ENCODE results near the gene PTGES2. TPM values are rescaled to one million over a fixed set of nuclear protein-coding genes. Genes with fewer than 3 reads are reported as not detected.

Gene PTGES2
- total RNA-seq, 1 experiment from 2014 or later, result 76.8 TPM

DNA sequence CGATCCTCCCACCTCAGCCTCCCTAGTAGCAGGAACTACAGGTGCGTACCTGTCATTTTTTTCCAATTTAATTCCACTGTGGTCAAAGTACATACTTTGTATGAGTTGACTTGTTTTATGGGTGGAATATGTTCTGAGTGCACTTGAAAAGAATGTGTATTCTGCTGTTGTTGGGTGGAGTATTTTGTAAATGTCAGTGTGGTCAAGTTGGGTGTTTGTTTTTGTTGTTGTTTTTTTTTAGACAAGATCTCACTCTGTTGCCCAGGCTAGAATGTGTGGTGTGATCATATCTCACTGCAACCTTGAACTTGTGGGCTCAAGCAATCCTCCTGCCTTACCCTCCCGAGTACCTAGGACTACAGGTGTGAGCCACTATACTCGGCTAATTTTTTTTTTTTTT is 41.6 kb downstream of the PTGES2 start:
- CTCF ChIA-PET, result no interaction called here
- H3K4me3 ChIP-seq (ENCODE audit: low read depth in 2 of 2, low read length in 2 of 2), result no peak overlapping the region
- H3K27ac ChIP-seq (ENCODE audit: low read length), result no peak overlapping the region
- no peak for DNase-seq (ENCODE audit: low read depth, low spot score)
- in situ Hi-C loops (cut with HindIII; ENCODE audit: low pct_unique_long_range_greater_than_20kb, low sequenced_read_pairs) (loop anchor here (25.0 kb wide), 1 partner anchor 149 kb away; the partner anchor contains the start of genes DPM2 and PIP5KL1), intact Hi-C loops (cut with micrococcal nuclease; ENCODE audit: unreplicated experiment) (no loop called here)
- TF ChIP-seq, protein P1, sequence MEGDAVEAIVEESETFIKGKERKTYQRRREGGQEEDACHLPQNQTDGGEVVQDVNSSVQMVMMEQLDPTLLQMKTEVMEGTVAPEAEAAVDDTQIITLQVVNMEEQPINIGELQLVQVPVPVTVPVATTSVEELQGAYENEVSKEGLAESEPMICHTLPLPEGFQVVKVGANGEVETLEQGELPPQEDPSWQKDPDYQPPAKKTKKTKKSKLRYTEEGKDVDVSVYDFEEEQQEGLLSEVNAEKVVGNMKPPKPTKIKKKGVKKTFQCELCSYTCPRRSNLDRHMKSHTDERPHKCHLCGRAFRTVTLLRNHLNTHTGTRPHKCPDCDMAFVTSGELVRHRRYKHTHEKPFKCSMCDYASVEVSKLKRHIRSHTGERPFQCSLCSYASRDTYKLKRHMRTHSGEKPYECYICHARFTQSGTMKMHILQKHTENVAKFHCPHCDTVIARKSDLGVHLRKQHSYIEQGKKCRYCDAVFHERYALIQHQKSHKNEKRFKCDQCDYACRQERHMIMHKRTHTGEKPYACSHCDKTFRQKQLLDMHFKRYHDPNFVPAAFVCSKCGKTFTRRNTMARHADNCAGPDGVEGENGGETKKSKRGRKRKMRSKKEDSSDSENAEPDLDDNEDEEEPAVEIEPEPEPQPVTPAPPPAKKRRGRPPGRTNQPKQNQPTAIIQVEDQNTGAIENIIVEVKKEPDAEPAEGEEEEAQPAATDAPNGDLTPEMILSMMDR (IDR thresholded peaks at IDR 0.05), result no peak
- TF ChIP-seq POLR2AphosphoS5 (IDR thresholded peaks at IDR 0.05; ENCODE audit: low read depth, low read length), result no peak
- H3K36me3 ChIP-seq (ENCODE audit: control insufficient read depth, insufficient read depth, low read length), result no peaks in the 10 kb centered on the region
- BruUV-seq (replicated peaks), result no TSS peak
- ATAC-seq, result no peak
- H3K27me3 ChIP-seq (ENCODE audit: control insufficient read depth, insufficient read depth, low read length), result no peaks in the 10 kb centered on the region
- no peaks in the 10 kb centered on the region for H3K9me3 ChIP-seq (ENCODE audit: control insufficient read depth, insufficient read depth, low read depth, low read length)
- POLR2A ChIA-PET, result no interaction called here
- H3K4me1 ChIP-seq (ENCODE audit: control insufficient read depth, insufficient read depth, low read length), result peaks cover 13% of the 10 kb centered on the region

GRCh38 chr9:128084746-128085145 is 42.8 kb downstream of the PTGES2 start:
- Histone ChIP-seq H3K36me3 (ENCODE audit: control insufficient read depth, insufficient read depth, low read length) (no peaks in the 10 kb centered on the region), H3K9me3 (ENCODE audit: control insufficient read depth, insufficient read depth, low read depth, low read length) (no peaks in the 10 kb centered on the region), H3K4me3 (ENCODE audit: low read depth in 2 of 2, low read length in 2 of 2) (no peak overlapping the region), H3K27ac (ENCODE audit: low read length) (no peak overlapping the region), H3K27me3 (ENCODE audit: control insufficient read depth, insufficient read depth, low read length) (no peaks in the 10 kb centered on the region), H3K4me1 (ENCODE audit: control insufficient read depth, insufficient read depth, low read length) (peaks cover 21% of the 10 kb centered on the region)
- CTCF ChIA-PET, result interaction anchor here (0.7 kb wide), 2 partner anchors 25 to 703 kb away, joined by 3 to 4 read pairs; no protein-coding TSS in a partner anchor
- POLR2A ChIA-PET, result no interaction called here
- no TSS peak for BruUV-seq (replicated peaks)
- intact Hi-C loops (cut with micrococcal nuclease; ENCODE audit: unreplicated experiment), result no loop called here
- TF ChIP-seq, protein P1 (IDR thresholded peaks at IDR 0.05), result no peak
- TF ChIP-seq, protein P2, sequence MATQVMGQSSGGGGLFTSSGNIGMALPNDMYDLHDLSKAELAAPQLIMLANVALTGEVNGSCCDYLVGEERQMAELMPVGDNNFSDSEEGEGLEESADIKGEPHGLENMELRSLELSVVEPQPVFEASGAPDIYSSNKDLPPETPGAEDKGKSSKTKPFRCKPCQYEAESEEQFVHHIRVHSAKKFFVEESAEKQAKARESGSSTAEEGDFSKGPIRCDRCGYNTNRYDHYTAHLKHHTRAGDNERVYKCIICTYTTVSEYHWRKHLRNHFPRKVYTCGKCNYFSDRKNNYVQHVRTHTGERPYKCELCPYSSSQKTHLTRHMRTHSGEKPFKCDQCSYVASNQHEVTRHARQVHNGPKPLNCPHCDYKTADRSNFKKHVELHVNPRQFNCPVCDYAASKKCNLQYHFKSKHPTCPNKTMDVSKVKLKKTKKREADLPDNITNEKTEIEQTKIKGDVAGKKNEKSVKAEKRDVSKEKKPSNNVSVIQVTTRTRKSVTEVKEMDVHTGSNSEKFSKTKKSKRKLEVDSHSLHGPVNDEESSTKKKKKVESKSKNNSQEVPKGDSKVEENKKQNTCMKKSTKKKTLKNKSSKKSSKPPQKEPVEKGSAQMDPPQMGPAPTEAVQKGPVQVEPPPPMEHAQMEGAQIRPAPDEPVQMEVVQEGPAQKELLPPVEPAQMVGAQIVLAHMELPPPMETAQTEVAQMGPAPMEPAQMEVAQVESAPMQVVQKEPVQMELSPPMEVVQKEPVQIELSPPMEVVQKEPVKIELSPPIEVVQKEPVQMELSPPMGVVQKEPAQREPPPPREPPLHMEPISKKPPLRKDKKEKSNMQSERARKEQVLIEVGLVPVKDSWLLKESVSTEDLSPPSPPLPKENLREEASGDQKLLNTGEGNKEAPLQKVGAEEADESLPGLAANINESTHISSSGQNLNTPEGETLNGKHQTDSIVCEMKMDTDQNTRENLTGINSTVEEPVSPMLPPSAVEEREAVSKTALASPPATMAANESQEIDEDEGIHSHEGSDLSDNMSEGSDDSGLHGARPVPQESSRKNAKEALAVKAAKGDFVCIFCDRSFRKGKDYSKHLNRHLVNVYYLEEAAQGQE (IDR thresholded peaks at IDR 0.05; ENCODE audit: insufficient read depth in 1 of 2, low read depth in 2 of 2, low read length in 1 of 2), result no peak
- TF ChIP-seq SIN3A (IDR thresholded peaks at IDR 0.05; ENCODE audit: borderline replicate concordance, insufficient read depth, low read depth, low read length) (no peak), TCF7L2 (IDR thresholded peaks at IDR 0.05; ENCODE audit: low read depth, low read length) (no peak), POLR2AphosphoS5 (IDR thresholded peaks at IDR 0.05; ENCODE audit: low read depth, low read length) (no peak)
- in situ Hi-C loops (cut with HindIII; ENCODE audit: low pct_unique_long_range_greater_than_20kb, low sequenced_read_pairs), result loop anchor here (25.0 kb wide), 1 partner anchor 147 kb away; the partner anchor contains the start of genes DPM2 and PIP5KL1
- DNase-seq (ENCODE audit: low read depth, low spot score) (no peak), ATAC-seq (no peak)
